A549 (cell line): Measurements from ENCODE around the gene EPS8L3.

Experiments used
- CBX8 ChIP-seq: fragments of 200-600 bp; sonication (generic); IDR thresholded peaks from 2 replicates; pipeline ENCODE4 v1.6.1; 2016
- CHD2 ChIP-seq: fragments of 150-350 bp; IDR thresholded peaks from 2 replicates; pipeline ENCODE4 v1.6.1; 2014; ENCODE audit warnings: low read length; ENCODE audit not compliant: partially characterized antibody
- CTCF ChIP-seq: fragments of >200 bp; sonication (Bioruptor Twin); formaldehyde crosslinking; IDR thresholded peaks from 3 replicates; pipeline ENCODE4 v1.5.1; 2016
- EHMT2 ChIP-seq: fragments of 200-600 bp; sonication (generic); IDR thresholded peaks from 2 replicates; pipeline ENCODE4 v1.6.1; 2016; ENCODE audit warnings: antibody characterized with exemption, low read depth, mild to moderate bottlenecking, moderate library complexity
- EP300 ChIP-seq, 2 experiments: fragments of >200 bp; sonication (Bioruptor Twin); formaldehyde crosslinking; IDR thresholded peaks; 2 replicates in 1 of 2; 3 replicates in 1 of 2; pipeline ENCODE4 v1.6.1; 2016 to 2017
- ESRRA ChIP-seq: fragments of 150-350 bp; IDR thresholded peaks from 2 replicates; pipeline ENCODE4 v1.6.1; 2014; ENCODE audit warnings: mild to moderate bottlenecking, low read length, borderline replicate concordance
- JUN ChIP-seq, 2 experiments: fragments of >200 bp; sonication (Bioruptor Twin); formaldehyde crosslinking; IDR thresholded peaks; 2 replicates in 1 of 2; 3 replicates in 1 of 2; pipeline ENCODE4 v1.6.1; 2016 to 2017
- PHF8 ChIP-seq: fragments of 200-600 bp; sonication (generic); IDR thresholded peaks from 2 replicates; pipeline ENCODE4 v1.6.1; 2016; ENCODE audit warnings: low read depth, mild to moderate bottlenecking, antibody characterized with exemption, moderate library complexity, borderline replicate concordance
- POLR2A ChIP-seq: IDR thresholded peaks from 2 replicates; pipeline ENCODE4 v1.6.1; 2012; ENCODE audit warnings: mild to moderate bottlenecking, low read length
- USF2 ChIP-seq: fragments of 450-650 bp; IDR thresholded peaks from 2 replicates; pipeline ENCODE4 v1.6.1; 2014; ENCODE audit warnings: antibody characterized with exemption
- TF ChIP-seq, protein P1 (sequence below): IDR thresholded peaks from 2 replicates; pipeline ENCODE4 v1.6.1; 2012
- TF ChIP-seq, protein P2 (sequence below): fragments of >200 bp; sonication (Bioruptor Twin); formaldehyde crosslinking; IDR thresholded peaks from 3 replicates; pipeline ENCODE4 v1.6.1; 2016

GRCh38 chr1:109790329-109790728 lies 26.6 kb upstream of the EPS8L3 start:
- TF ChIP-seq POLR2A (no peak), CTCF (no peak), EP300 (IDR thresholded peaks at IDR 0.05) (no peak), ESRRA (no peak), JUN (IDR thresholded peaks at IDR 0.05) (no peak), EHMT2 (no peak), USF2 (no peak), CBX8 (no peak), PHF8 (no peak), CHD2 (no peak)
- TF ChIP-seq, protein P1, sequence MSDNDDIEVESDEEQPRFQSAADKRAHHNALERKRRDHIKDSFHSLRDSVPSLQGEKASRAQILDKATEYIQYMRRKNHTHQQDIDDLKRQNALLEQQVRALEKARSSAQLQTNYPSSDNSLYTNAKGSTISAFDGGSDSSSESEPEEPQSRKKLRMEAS = no peak
- TF ChIP-seq, protein P2, sequence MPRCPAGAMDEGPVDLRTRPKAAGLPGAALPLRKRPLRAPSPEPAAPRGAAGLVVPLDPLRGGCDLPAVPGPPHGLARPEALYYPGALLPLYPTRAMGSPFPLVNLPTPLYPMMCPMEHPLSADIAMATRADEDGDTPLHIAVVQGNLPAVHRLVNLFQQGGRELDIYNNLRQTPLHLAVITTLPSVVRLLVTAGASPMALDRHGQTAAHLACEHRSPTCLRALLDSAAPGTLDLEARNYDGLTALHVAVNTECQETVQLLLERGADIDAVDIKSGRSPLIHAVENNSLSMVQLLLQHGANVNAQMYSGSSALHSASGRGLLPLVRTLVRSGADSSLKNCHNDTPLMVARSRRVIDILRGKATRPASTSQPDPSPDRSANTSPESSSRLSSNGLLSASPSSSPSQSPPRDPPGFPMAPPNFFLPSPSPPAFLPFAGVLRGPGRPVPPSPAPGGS = no peak
